PC-9 (cell line): ENCODE results near the gene TMPO. TPM values are rescaled to one million over a fixed set of nuclear protein-coding genes. Genes with fewer than 3 reads are reported as not detected.
A peak's percentile ranks its signal among the peaks of the same experiment; 100 is the strongest.
"Not testable (repeated sequence)": the region's sequence is repeated elsewhere in the genome, so short reads cannot be mapped to it uniquely, and the experiment has no call there.

Experiments used
- BruUV-seq: library from RNA; stranded (reverse); fragments of 400-500 nt; replicated peaks from 2 replicates; lab custom pipeline; 2021; lab: Mats Ljungman, UMichigan
- CTCF ChIA-PET: fragments of 300-600 bp; sonication (Branson Sonifier 250); formaldehyde crosslinking; loops from one replicate; lab custom pipeline; 2022; ENCODE audit warnings: antibody characterized with exemption; lab: Charles Lee
- POLR2A ChIA-PET: fragments of 300-600 bp; sonication (Branson Sonifier 250); formaldehyde crosslinking; loops from one replicate; lab custom pipeline; 2022; ENCODE audit warnings: antibody characterized with exemption; ENCODE audit not compliant: unreplicated experiment; lab: Charles Lee
- DNase-seq, 2 experiments: peaks; one replicate each; pipeline versions ENCODE4 v3.0.0 to v3.0.0-alpha.2; 2015 to 2022; ENCODE audit warnings: mixed read lengths in 1 of 2
- H2AFZ ChIP-seq: fragments of 200-600 bp; sonication (generic); 2 replicates; pipeline ENCODE4 v1.8.1; 2017; ENCODE audit warnings: antibody characterized with exemption
- H3F3A ChIP-seq: fragments of 200-600 bp; sonication (generic); 2 replicates; pipeline ENCODE4 v1.8.1; 2017; ENCODE audit warnings: antibody characterized with exemption, mild to moderate bottlenecking, low read depth; ENCODE audit not compliant: insufficient read depth
- H3K27ac ChIP-seq: fragments of 200-600 bp; sonication (generic); 2 replicates; pipeline ENCODE4 v1.6.1; 2016; ENCODE audit warnings: mixed run types
- H3K27me3 ChIP-seq: fragments of 200-600 bp; sonication (generic); 2 replicates; pipeline ENCODE4 v1.6.1; 2016; ENCODE audit warnings: low read depth, mixed run types; ENCODE audit not compliant: insufficient read depth
- H3K36me3 ChIP-seq: fragments of 200-600 bp; sonication (generic); 2 replicates; pipeline ENCODE4 v1.6.1; 2016; ENCODE audit warnings: low read depth, mixed run types
- H3K4me1 ChIP-seq: fragments of 200-600 bp; sonication (generic); replicated peaks from 2 replicates; pipeline ENCODE4 v1.6.1; 2016; ENCODE audit warnings: mixed run types; ENCODE audit not compliant: insufficient read depth
- H3K4me2 ChIP-seq: fragments of 200-600 bp; sonication (generic); 2 replicates; pipeline ENCODE4 v1.6.1; 2017; ENCODE audit warnings: mixed run types
- H3K4me3 ChIP-seq: fragments of 200-600 bp; sonication (generic); 2 replicates; pipeline ENCODE4 v1.6.1; 2016; ENCODE audit warnings: mixed run types
- H3K79me2 ChIP-seq: fragments of 200-600 bp; sonication (generic); 2 replicates; pipeline ENCODE4 v1.6.1; 2017; ENCODE audit warnings: low read depth, mixed run types
- H3K9me2 ChIP-seq: fragments of 200-600 bp; sonication (generic); 2 replicates; pipeline ENCODE4 v1.8.1; 2017; ENCODE audit warnings: mild to moderate bottlenecking; ENCODE audit not compliant: insufficient read depth
- H3K9me3 ChIP-seq: fragments of 200-600 bp; sonication (generic); 2 replicates; pipeline ENCODE4 v1.8.1; 2016; ENCODE audit warnings: low read depth; ENCODE audit not compliant: insufficient read depth
- H4K20me1 ChIP-seq: fragments of 200-600 bp; sonication (generic); 2 replicates; pipeline ENCODE4 v1.8.1; 2017; ENCODE audit not compliant: insufficient read depth
- EZH2 ChIP-seq: fragments of 200-600 bp; sonication (generic); IDR thresholded peaks from 2 replicates; pipeline ENCODE4 v1.8.0; 2017; ENCODE audit warnings: antibody characterized with exemption, low read depth
- intact Hi-C: fragments of 100-400 bp; cut with micrococcal nuclease; formaldehyde crosslinking; loops from one replicate; pipeline ENCODE4 v1.10.0; 2022; ENCODE audit not compliant: unreplicated experiment
- total RNA-seq: library from RNA; stranded (reverse); gene quantifications from 2 replicates; pipeline ENCODE4 v1.2.3, GENCODE V29; 2021
- TF ChIP-seq, protein P1 (sequence below): fragments of 200-600 bp; sonication (generic); conservative IDR thresholded peaks from 2 replicates; pipeline ENCODE4 v1.6.1; 2017; ENCODE audit warnings: mixed run types, antibody characterized with exemption, mild to moderate bottlenecking, moderate library complexity

The TMPO gene
- total RNA-seq, 1 experiment from 2014 or later: 171 TPM

DNA sequence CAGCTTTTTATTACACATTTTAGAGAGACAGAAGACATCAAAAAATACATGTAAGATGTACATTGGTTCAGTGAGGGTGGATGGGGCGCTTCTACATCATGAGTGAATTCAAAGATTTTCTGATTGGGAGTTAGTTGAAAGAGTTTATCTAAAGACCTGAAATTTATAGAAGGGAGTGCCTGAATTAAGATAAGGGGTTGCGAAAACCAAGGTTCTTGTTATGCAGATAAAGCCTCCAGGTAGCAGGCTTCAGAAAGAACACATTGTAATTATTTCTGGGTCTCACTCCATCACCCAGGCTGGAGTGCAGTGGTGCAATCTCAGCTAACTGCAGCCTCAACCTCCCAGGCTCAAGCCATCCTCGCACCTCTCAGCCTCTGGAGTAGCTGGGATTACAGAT is 26.2 kb upstream of the TMPO start:
- Histone ChIP-seq H3K79me2 (no peaks in the 10 kb centered on the region), H3K4me3 (no peak overlapping the region), H3K4me2 (no peak overlapping the region), H3K27ac (no peak overlapping the region), H3K36me3 (no peaks in the 10 kb centered on the region), H4K20me1 (no peaks in the 10 kb centered on the region), H3F3A (peaks cover 10% of the 10 kb centered on the region; the same call in 1 of the 2 replicates), H3K27me3 (no peaks in the 10 kb centered on the region), H2AFZ (no peak overlapping the region), H3K9me3 (no peaks in the 10 kb centered on the region), H3K9me2 (no peaks in the 10 kb centered on the region), H3K4me1 (peaks cover 14% of the 10 kb centered on the region)
- DNase-seq: no peak
- no TSS peak for BruUV-seq
- TF ChIP-seq, protein P1, sequence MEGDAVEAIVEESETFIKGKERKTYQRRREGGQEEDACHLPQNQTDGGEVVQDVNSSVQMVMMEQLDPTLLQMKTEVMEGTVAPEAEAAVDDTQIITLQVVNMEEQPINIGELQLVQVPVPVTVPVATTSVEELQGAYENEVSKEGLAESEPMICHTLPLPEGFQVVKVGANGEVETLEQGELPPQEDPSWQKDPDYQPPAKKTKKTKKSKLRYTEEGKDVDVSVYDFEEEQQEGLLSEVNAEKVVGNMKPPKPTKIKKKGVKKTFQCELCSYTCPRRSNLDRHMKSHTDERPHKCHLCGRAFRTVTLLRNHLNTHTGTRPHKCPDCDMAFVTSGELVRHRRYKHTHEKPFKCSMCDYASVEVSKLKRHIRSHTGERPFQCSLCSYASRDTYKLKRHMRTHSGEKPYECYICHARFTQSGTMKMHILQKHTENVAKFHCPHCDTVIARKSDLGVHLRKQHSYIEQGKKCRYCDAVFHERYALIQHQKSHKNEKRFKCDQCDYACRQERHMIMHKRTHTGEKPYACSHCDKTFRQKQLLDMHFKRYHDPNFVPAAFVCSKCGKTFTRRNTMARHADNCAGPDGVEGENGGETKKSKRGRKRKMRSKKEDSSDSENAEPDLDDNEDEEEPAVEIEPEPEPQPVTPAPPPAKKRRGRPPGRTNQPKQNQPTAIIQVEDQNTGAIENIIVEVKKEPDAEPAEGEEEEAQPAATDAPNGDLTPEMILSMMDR: no peak
- no peak for TF ChIP-seq EZH2
- ChIA-PET CTCF (interaction anchor here (0.7 kb wide), 1 partner anchor 1502 kb away, joined by 6 read pairs; no protein-coding TSS in a partner anchor), POLR2A (no interaction called here)
- intact Hi-C loops: no loop called here

DNA sequence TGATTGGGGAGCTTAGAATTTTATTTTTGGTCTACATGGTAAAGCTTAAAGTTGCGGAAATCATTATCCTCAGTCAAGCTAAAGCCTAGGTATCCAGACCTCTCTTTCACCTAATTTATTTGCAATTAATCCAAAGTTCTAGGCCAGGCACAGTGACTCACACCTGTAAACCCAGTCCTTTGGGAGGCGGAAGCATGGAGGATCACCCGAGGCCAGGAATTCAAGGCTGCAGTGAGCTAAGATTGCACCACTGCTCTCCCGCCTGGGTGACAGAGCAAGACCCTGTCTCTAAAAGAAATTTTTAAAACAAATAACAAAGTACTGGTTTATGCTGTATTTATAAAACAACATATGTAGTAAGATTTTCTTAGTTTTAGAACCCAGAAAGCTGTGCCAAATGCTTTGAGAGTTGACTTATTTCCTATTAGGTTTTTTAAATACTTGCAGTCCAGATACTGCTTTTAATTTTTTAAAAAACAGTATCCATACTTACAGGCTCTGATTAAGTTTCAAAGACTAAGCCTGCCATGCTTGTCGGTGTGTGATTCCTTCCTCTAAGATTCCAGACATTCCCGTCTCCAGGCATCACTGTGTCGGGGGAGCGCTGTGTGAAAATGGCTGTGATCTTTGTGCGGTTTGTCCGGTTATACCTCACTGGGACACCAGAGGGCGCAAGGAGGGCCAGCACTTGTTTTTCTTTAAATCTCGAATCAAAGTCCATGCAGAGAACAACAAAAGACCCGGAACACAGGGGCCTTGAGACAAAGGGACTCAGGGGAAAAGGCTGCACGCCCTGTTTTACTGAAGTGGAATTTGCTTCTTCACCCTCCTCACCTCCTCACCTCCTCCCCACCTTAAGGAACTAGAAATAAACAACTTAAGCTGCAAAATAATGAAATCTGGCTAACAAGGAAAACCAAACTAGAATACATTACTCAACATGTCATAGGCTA is 24.6 kb upstream of the TMPO start:
- peak overlapping the region; percentile 70 for H3K27ac ChIP-seq
- DNase-seq: peak; percentile 75 to 85
- peaks cover 10% of the 10 kb centered on the region; the same call in 1 of the 2 replicates for H3F3A ChIP-seq
- POLR2A ChIA-PET: interaction anchor here (0.6 to 0.7 kb wide), 2 partner anchors 23 to 68 kb away, joined by 3 read pairs; no protein-coding TSS in a partner anchor
- H3K4me1 ChIP-seq: peaks cover 14% of the 10 kb centered on the region
- no peaks in the 10 kb centered on the region for H3K27me3 ChIP-seq
- CTCF ChIA-PET: interaction anchor here (0.6 to 1.6 kb wide), 8 partner anchors 16 to 497 kb away, joined by 3 to 9 read pairs (median 4); no protein-coding TSS in a partner anchor
- TF ChIP-seq EZH2: no peak
- TF ChIP-seq, protein P1: peak; percentile 91
- H2AFZ ChIP-seq: peak overlapping the region; percentile 75
- no peaks in the 10 kb centered on the region for H3K9me2 ChIP-seq
- intact Hi-C loops: loop anchor here (1.0 to 2.0 kb wide), 5 partner anchors 13 to 66 kb away; partner anchors contain the start of gene TMPO
- peak overlapping the region; percentile 79 for H3K4me2 ChIP-seq
- BruUV-seq: TSS peak; percentile 62
- peak overlapping the region; percentile 51 for H3K4me3 ChIP-seq
- H3K36me3 ChIP-seq: no peaks in the 10 kb centered on the region
- no peaks in the 10 kb centered on the region for H4K20me1 ChIP-seq
- no peaks in the 10 kb centered on the region for H3K79me2 ChIP-seq
- H3K9me3 ChIP-seq: no peaks in the 10 kb centered on the region

DNA sequence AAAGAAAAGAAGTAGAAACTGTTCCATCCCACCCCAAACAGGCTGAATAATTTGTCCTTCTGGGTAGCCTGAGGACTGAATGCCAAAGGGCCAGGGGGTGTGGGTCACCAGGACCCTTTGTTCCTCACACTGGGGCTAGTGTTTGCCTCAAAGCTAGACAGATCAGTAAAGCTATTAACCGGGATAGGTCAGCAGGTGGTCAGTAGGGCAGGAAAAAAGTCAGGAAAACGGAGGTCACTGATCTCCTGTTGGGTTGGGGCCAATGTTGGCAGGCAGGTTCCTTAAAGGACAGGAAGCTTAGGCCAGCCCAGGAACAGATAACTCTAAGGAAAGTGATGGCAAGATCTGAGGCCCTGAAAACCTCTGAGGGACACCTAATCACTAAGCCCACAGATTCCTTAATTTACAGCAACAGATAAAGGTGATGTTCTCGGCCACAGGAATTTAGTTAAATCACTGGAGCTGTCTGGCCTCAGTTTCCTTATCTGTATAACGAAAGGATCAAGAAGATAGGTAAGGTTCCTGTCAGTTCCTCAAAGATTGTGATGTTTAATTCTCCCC is 22.7 kb upstream of the TMPO start:
- Histone ChIP-seq H3K27me3 (no peaks in the 10 kb centered on the region), H3K27ac (no peak overlapping the region), H3K36me3 (no peaks in the 10 kb centered on the region), H3K4me3 (no peak overlapping the region), H3K4me2 (no peak overlapping the region), H3F3A (peaks cover 10% of the 10 kb centered on the region; the same call in 1 of the 2 replicates), H3K9me3 (no peaks in the 10 kb centered on the region), H3K79me2 (no peaks in the 10 kb centered on the region), H3K4me1 (peaks cover 14% of the 10 kb centered on the region), H3K9me2 (no peaks in the 10 kb centered on the region), H2AFZ (0 out of 2 replicates have a peak overlapping the region, but pooled peaks have one; percentile 43), H4K20me1 (no peaks in the 10 kb centered on the region)
- DNase-seq: no peak
- POLR2A ChIA-PET: no interaction called here
- intact Hi-C loops: no loop called here
- no peak for TF ChIP-seq EZH2
- TF ChIP-seq, protein P1: no peak
- CTCF ChIA-PET: interaction anchor here (0.5 kb wide), 1 partner anchor 76 kb away, joined by 4 read pairs; no protein-coding TSS in a partner anchor
- BruUV-seq: no TSS peak

DNA sequence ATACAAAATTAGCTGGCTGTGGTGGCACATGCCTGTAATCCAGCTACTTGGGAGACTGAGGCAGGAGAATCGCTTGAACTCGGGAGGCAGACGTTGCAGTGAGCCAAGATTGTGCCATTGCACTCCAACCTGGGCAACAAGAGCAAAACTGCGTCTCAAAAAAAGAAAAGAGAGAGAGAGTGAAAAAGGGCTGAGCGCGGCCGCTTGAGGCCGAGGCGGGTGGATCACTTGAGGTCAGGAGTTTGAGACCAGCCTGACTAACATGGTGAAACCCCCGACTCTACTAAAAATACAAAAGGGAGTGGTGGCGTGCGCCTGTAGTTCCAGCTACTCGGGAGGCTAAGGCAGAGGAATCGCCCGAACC is 14.1 kb upstream of the TMPO start:
- POLR2A ChIA-PET, H3K27ac ChIP-seq, CTCF ChIA-PET, H3K9me3 ChIP-seq, DNase-seq, H3K27me3 ChIP-seq, H3K9me2 ChIP-seq, H2AFZ ChIP-seq, H3K4me2 ChIP-seq, H3K4me3 ChIP-seq, H3K36me3 ChIP-seq, BruUV-seq, intact Hi-C loops, H3K4me1 ChIP-seq, H4K20me1 ChIP-seq, H3K79me2 ChIP-seq: not testable (repeated sequence)
- peaks cover 21% of the 10 kb centered on the region; the same call in 1 of the 2 replicates for H3F3A ChIP-seq
